Activated T-helper 2 cell treated with anti-CD3 and anti-CD28 coated beads, Interferon-gamma antibody, Interleukin-2, Interleukin-4, amounts not matched to agents 10 μg/mL and 5 μg/mL and 100 μg/mL, durations not matched to agents 14 hours and 24 hours and 36 hours (primary cell): ENCODE data around the gene CELF4. TPM values are rescaled to one million over a fixed set of nuclear protein-coding genes. Genes with fewer than 3 reads are reported as not detected.
"Not testable (repeated sequence)": the region's sequence is repeated elsewhere in the genome, so short reads cannot be mapped to it uniquely, and the experiment has no call there.

Experiments
- DNase-seq: peaks from one replicate; pipeline ENCODE4 v3.0.0; 2021; ENCODE audit warnings: low spot score
- H3K27ac Mint-ChIP-seq: one replicate; pipeline ENCODE4 v1.8.0; 2021; ENCODE audit warnings: mixed read lengths
- H3K27me3 Mint-ChIP-seq: one replicate; pipeline ENCODE4 v1.8.0; 2021; ENCODE audit warnings: low read depth, mixed read lengths
- H3K36me3 Mint-ChIP-seq: one replicate; pipeline ENCODE4 v1.8.0; 2021; ENCODE audit warnings: low read depth, mixed read lengths
- H3K4me1 Mint-ChIP-seq: one replicate; pipeline ENCODE4 v1.8.0; 2021; ENCODE audit warnings: low read depth, mixed read lengths
- H3K4me3 Mint-ChIP-seq: one replicate; pipeline ENCODE4 v1.8.0; 2021; ENCODE audit warnings: low read depth, mild to moderate bottlenecking, moderate library complexity, mixed read lengths
- H3K9me3 Mint-ChIP-seq: one replicate; pipeline ENCODE4 v1.8.0; 2021; ENCODE audit warnings: mixed read lengths
- intact Hi-C: fragments of 100-400 bp; cut with micrococcal nuclease; formaldehyde crosslinking; loops from one replicate; pipeline ENCODE4 v1.15.1; 2023
- total RNA-seq: library from RNA; stranded (reverse); gene quantifications from 2 replicates; pipeline ENCODE4 v1.2.3, GENCODE V29; 2022

The CELF4 gene
- total RNA-seq, 1 donor from 2014 or later, result not detected

- intact Hi-C loops, result no loop called here
Measured at GRCh38 chr18:37476611-37477295, 88.8 kb downstream of the CELF4 start.

GRCh38 chr18:37476182-37476581, 89.4 kb downstream of the CELF4 start:
- H3K27ac Mint-ChIP-seq, result no peak overlapping the region
- no peaks in the 10 kb centered on the region for H3K27me3 Mint-ChIP-seq
- no peaks in the 10 kb centered on the region for H3K36me3 Mint-ChIP-seq
- peak; percentile 9 for DNase-seq
- intact Hi-C loops, result no loop called here
- no peaks in the 10 kb centered on the region for H3K9me3 Mint-ChIP-seq
- H3K4me3 Mint-ChIP-seq, result no peak overlapping the region
- no peaks in the 10 kb centered on the region for H3K4me1 Mint-ChIP-seq

More at GRCh38 chr18:37476611-37477295, 88.8 kb downstream of the CELF4 start:
- no peaks in the 10 kb centered on the region for H3K4me1 Mint-ChIP-seq
- no peak for DNase-seq
- no peaks in the 10 kb centered on the region for H3K9me3 Mint-ChIP-seq
- no peaks in the 10 kb centered on the region for H3K36me3 Mint-ChIP-seq
- no peak overlapping the region for H3K27ac Mint-ChIP-seq
- H3K4me3 Mint-ChIP-seq, result no peak overlapping the region
- no peaks in the 10 kb centered on the region for H3K27me3 Mint-ChIP-seq

- DNase-seq, result no peak
- no peaks in the 10 kb centered on the region for H3K9me3 Mint-ChIP-seq
- H3K27ac Mint-ChIP-seq, result no peak overlapping the region
- no peak overlapping the region for H3K4me3 Mint-ChIP-seq
- intact Hi-C loops, result no loop called here
- H3K4me1 Mint-ChIP-seq, result no peaks in the 10 kb centered on the region
- no peaks in the 10 kb centered on the region for H3K36me3 Mint-ChIP-seq
- no peaks in the 10 kb centered on the region for H3K27me3 Mint-ChIP-seq
Measured at GRCh38 chr18:37473195-37473840, 92.3 kb downstream of the CELF4 start.

GRCh38 chr18:37471637-37472036, 94.0 kb downstream of the CELF4 start:
- H3K27me3 Mint-ChIP-seq, result no peaks in the 10 kb centered on the region
- intact Hi-C loops, result no loop called here
- DNase-seq, result no peak
- H3K36me3 Mint-ChIP-seq, result no peaks in the 10 kb centered on the region
- H3K9me3 Mint-ChIP-seq, result no peaks in the 10 kb centered on the region
- no peaks in the 10 kb centered on the region for H3K4me1 Mint-ChIP-seq
- no peak overlapping the region for H3K27ac Mint-ChIP-seq
- no peak overlapping the region for H3K4me3 Mint-ChIP-seq

GRCh38 chr18:37470986-37471385, 94.6 kb downstream of the CELF4 start:
- H3K27ac Mint-ChIP-seq, result no peak overlapping the region
- no peak for DNase-seq
- intact Hi-C loops, result no loop called here
- no peaks in the 10 kb centered on the region for H3K36me3 Mint-ChIP-seq
- no peak overlapping the region for H3K4me3 Mint-ChIP-seq
- H3K27me3 Mint-ChIP-seq, result no peaks in the 10 kb centered on the region
- H3K9me3 Mint-ChIP-seq, result no peaks in the 10 kb centered on the region
- no peaks in the 10 kb centered on the region for H3K4me1 Mint-ChIP-seq

GRCh38 chr18:37467002-37467662, 98.5 kb downstream of the CELF4 start:
- Mint-ChIP-seq H3K27ac (no peak overlapping the region), H3K4me3 (no peak overlapping the region), H3K27me3 (no peaks in the 10 kb centered on the region), H3K36me3 (no peaks in the 10 kb centered on the region), H3K9me3 (no peaks in the 10 kb centered on the region), H3K4me1 (no peaks in the 10 kb centered on the region)
- DNase-seq, result no peak
- intact Hi-C loops, result no loop called here

GRCh38 chr18:37465958-37466357, 99.6 kb downstream of the CELF4 start:
- intact Hi-C loops, result no loop called here
- Mint-ChIP-seq H3K9me3 (no peaks in the 10 kb centered on the region), H3K27me3 (no peaks in the 10 kb centered on the region), H3K27ac (no peak overlapping the region), H3K36me3 (no peaks in the 10 kb centered on the region), H3K4me1 (no peaks in the 10 kb centered on the region), H3K4me3 (no peak overlapping the region)
- no peak for DNase-seq

GRCh38 chr18:37464257-37464656, 101.3 kb downstream of the CELF4 start:
- Mint-ChIP-seq H3K36me3 (no peaks in the 10 kb centered on the region), H3K9me3 (no peaks in the 10 kb centered on the region), H3K4me1 (no peaks in the 10 kb centered on the region), H3K27me3 (no peaks in the 10 kb centered on the region), H3K4me3 (no peak overlapping the region), H3K27ac (no peak overlapping the region)
- DNase-seq, result no peak
- intact Hi-C loops, result no loop called here

- intact Hi-C loops, H3K27ac Mint-ChIP-seq, H3K9me3 Mint-ChIP-seq, DNase-seq, H3K4me3 Mint-ChIP-seq, H3K4me1 Mint-ChIP-seq, H3K36me3 Mint-ChIP-seq, H3K27me3 Mint-ChIP-seq: not testable (repeated sequence)
Measured at GRCh38 chr18:37461329-37461728, 104.3 kb downstream of the CELF4 start.

GRCh38 chr18:37460604-37461003, 105.0 kb downstream of the CELF4 start:
- no peak overlapping the region for H3K27ac Mint-ChIP-seq
- intact Hi-C loops, result no loop called here
- no peaks in the 10 kb centered on the region for H3K27me3 Mint-ChIP-seq
- no peaks in the 10 kb centered on the region for H3K36me3 Mint-ChIP-seq
- H3K9me3 Mint-ChIP-seq, result no peaks in the 10 kb centered on the region
- H3K4me3 Mint-ChIP-seq, result no peak overlapping the region
- H3K4me1 Mint-ChIP-seq, result no peaks in the 10 kb centered on the region
- DNase-seq, result no peak

- Mint-ChIP-seq H3K4me1 (no peaks in the 10 kb centered on the region), H3K9me3 (no peaks in the 10 kb centered on the region), H3K27ac (no peak overlapping the region), H3K36me3 (no peaks in the 10 kb centered on the region), H3K4me3 (no peak overlapping the region), H3K27me3 (no peaks in the 10 kb centered on the region)
- no peak for DNase-seq
- intact Hi-C loops, result no loop called here
Measured at GRCh38 chr18:37458697-37459096, 106.9 kb downstream of the CELF4 start.

- Mint-ChIP-seq H3K27ac (no peak overlapping the region), H3K36me3 (no peaks in the 10 kb centered on the region), H3K4me3 (no peak overlapping the region), H3K4me1 (no peaks in the 10 kb centered on the region), H3K27me3 (no peaks in the 10 kb centered on the region), H3K9me3 (no peaks in the 10 kb centered on the region)
- intact Hi-C loops, result no loop called here
- DNase-seq, result no peak
Measured at GRCh38 chr18:37457753-37458152, 107.8 kb downstream of the CELF4 start.

- intact Hi-C loops, result no loop called here
- no peaks in the 10 kb centered on the region for H3K4me1 Mint-ChIP-seq
- no peak overlapping the region for H3K27ac Mint-ChIP-seq
- no peak for DNase-seq
- H3K4me3 Mint-ChIP-seq, result no peak overlapping the region
- no peaks in the 10 kb centered on the region for H3K27me3 Mint-ChIP-seq
- no peaks in the 10 kb centered on the region for H3K9me3 Mint-ChIP-seq
- H3K36me3 Mint-ChIP-seq, result no peaks in the 10 kb centered on the region
Measured at GRCh38 chr18:37457341-37457740, 108.3 kb downstream of the CELF4 start.
